Endothelial cell of umbilical vein (primary cell): ENCODE results near the gene LZTS2. TPM values are rescaled to one million over a fixed set of nuclear protein-coding genes. Genes with fewer than 3 reads are reported as not detected.

Experiments used
- BruUV-seq: library from RNA; stranded (reverse); fragments of 400-500 nt; replicated peaks from 2 replicates; lab custom pipeline; 2021; lab: Mats Ljungman, UMichigan
- CTCF ChIA-PET: fragments of 300-600, 350-600 bp; sonication (Branson Sonifier 250); formaldehyde crosslinking; loops from one replicate; lab custom pipeline; 2021; ENCODE audit warnings: antibody characterized with exemption, inconsistent platforms; lab: Charles Lee
- POLR2A ChIA-PET: fragments of 300-600, 350-600 bp; sonication (Branson Sonifier 250); formaldehyde crosslinking; loops from one replicate; lab custom pipeline; 2021; ENCODE audit warnings: antibody characterized with exemption, inconsistent platforms; lab: Charles Lee
- DNase-seq: peaks from one replicate; pipeline ENCODE4 v3.0.0-alpha.2; 2011; ENCODE audit warnings: low read depth, low spot score
- FAIRE-seq: peaks from 2 replicates; lab custom pipeline; 2011; peaks lifted over from hg19 to GRCh38; lab: Jason Lieb, UNC
- H2AFZ ChIP-seq: 2 replicates; pipeline ENCODE4 v1.6.0; 2012; ENCODE audit warnings: low read depth, low read length, control low read depth, inconsistent platforms
- H3K27ac ChIP-seq: 2 replicates; pipeline ENCODE4 v1.5.1; 2011; ENCODE audit warnings: low read depth, mild to moderate bottlenecking, control low read depth, low read length, moderate library complexity; ENCODE audit not compliant: insufficient read depth
- H3K27me3 ChIP-seq, 2 experiments: 2 replicates each; pipeline versions ENCODE4 v1.6.0 to v1.6.1; 2011; ENCODE audit warnings: low read length in 2 of 2, mixed read lengths in 1 of 2; ENCODE audit not compliant: control insufficient read depth in 2 of 2, insufficient read depth in 2 of 2
- H3K36me3 ChIP-seq, 2 experiments: 2 replicates in 1 of 2; 3 replicates in 1 of 2; pipeline ENCODE4 v1.5.1; 2011; ENCODE audit warnings: low read length in 2 of 2, mild to moderate bottlenecking in 1 of 2, moderate library complexity in 1 of 2; ENCODE audit not compliant: control insufficient read depth in 2 of 2, insufficient read depth in 2 of 2; ENCODE audit errors: extremely low read depth in 1 of 2
- H3K4me1 ChIP-seq: 3 replicates; pipeline ENCODE4 v1.5.1; 2011; ENCODE audit warnings: mild to moderate bottlenecking, low read length; ENCODE audit not compliant: control insufficient read depth, insufficient read depth; ENCODE audit errors: extremely low read depth
- H3K4me2 ChIP-seq: 2 replicates; pipeline ENCODE4 v1.6.1; 2011; ENCODE audit warnings: low read length, control low read depth, mixed read lengths; ENCODE audit not compliant: insufficient read depth
- H3K4me3 ChIP-seq, 3 experiments: fragments of 200-600 bp in 1 of 3; sonication (generic), shearing (Covaris generic) in 1 of 3; replicated peaks in 1 of 3; 2 replicates each; pipeline ENCODE4 v1.5.1; 2011 to 2016; ENCODE audit warnings: control low read depth in 3 of 3, low read length in 3 of 3, mild to moderate bottlenecking in 2 of 3, inconsistent platforms in 1 of 3, low read depth in 1 of 3, moderate library complexity in 1 of 3; ENCODE audit not compliant: insufficient read depth in 1 of 3
- H3K79me2 ChIP-seq: 2 replicates; pipeline ENCODE4 v1.6.0; 2012; ENCODE audit warnings: low read length, inconsistent platforms; ENCODE audit not compliant: control insufficient read depth, insufficient read depth
- H3K9ac ChIP-seq: replicated peaks from 2 replicates; pipeline ENCODE3; 2011; ENCODE audit warnings: low read length, control low read depth; ENCODE audit not compliant: insufficient read depth; ENCODE audit errors: extremely low read depth
- H3K9me1 ChIP-seq: replicated peaks from 3 replicates; pipeline ENCODE4 v1.6.0; 2011; ENCODE audit warnings: mild to moderate bottlenecking, low read length; ENCODE audit not compliant: control insufficient read depth, insufficient read depth; ENCODE audit errors: extremely low read depth
- H3K9me3 ChIP-seq: replicated peaks from 2 replicates; pipeline ENCODE4 v1.5.1; 2012; ENCODE audit warnings: low read length, inconsistent platforms; ENCODE audit not compliant: control insufficient read depth, insufficient read depth
- H4K20me1 ChIP-seq: replicated peaks from 2 replicates; pipeline ENCODE3; 2011; ENCODE audit warnings: mild to moderate bottlenecking, low read length; ENCODE audit not compliant: control insufficient read depth, insufficient read depth; ENCODE audit errors: extremely low read depth
- CTCF ChIP-seq, 2 donors: IDR thresholded peaks; 1 replicate in 1 of 2; 2 replicates in 1 of 2; pipeline ENCODE4 v1.5.1; 2011; ENCODE audit warnings: low read length in 2 of 2, mild to moderate bottlenecking in 2 of 2, moderate library complexity in 2 of 2, control low read depth in 1 of 2, inconsistent platforms in 1 of 2, low read depth in 1 of 2; ENCODE audit not compliant: insufficient read depth in 1 of 2; ENCODE audit errors: extremely low read depth in 1 of 2
- EZH2 ChIP-seq: IDR thresholded peaks from 2 replicates; pipeline ENCODE4 v1.6.1; 2012; ENCODE audit warnings: borderline replicate concordance, low read depth, mild to moderate bottlenecking, moderate library complexity, low read length, inconsistent platforms; ENCODE audit not compliant: severe bottlenecking
- FOS ChIP-seq: IDR thresholded peaks from 2 replicates; pipeline ENCODE4 v1.6.1; 2011; ENCODE audit warnings: mild to moderate bottlenecking, low read length, moderate library complexity, borderline replicate concordance; ENCODE audit not compliant: insufficient read depth
- GATA2 ChIP-seq: IDR thresholded peaks from 2 replicates; pipeline ENCODE4 v1.7.0; 2011; ENCODE audit warnings: low read depth, mild to moderate bottlenecking, moderate library complexity, mixed read lengths, low read length; ENCODE audit not compliant: insufficient read length, insufficient read depth
- JUN ChIP-seq: IDR thresholded peaks from 2 replicates; pipeline ENCODE4 v1.6.1; 2011; ENCODE audit warnings: borderline replicate concordance, low read depth; ENCODE audit not compliant: insufficient read length, insufficient read depth
- MAX ChIP-seq: IDR thresholded peaks from 2 replicates; pipeline ENCODE4 v1.6.1; 2011; ENCODE audit not compliant: insufficient read depth, insufficient read length
- MYC ChIP-seq: IDR thresholded peaks from one replicate; pipeline ENCODE4 v1.6.1; 2011; ENCODE audit warnings: mild to moderate bottlenecking, low read depth, low read length
- POLR2A ChIP-seq: IDR thresholded peaks from 2 replicates; pipeline ENCODE4 v1.6.1; 2012; ENCODE audit warnings: low read depth, mild to moderate bottlenecking, control low read depth, low read length
- POLR2AphosphoS5 ChIP-seq: IDR thresholded peaks from 2 replicates; pipeline ENCODE4 v1.6.1; 2012; ENCODE audit warnings: low read depth, mild to moderate bottlenecking, control low read depth, low read length, moderate library complexity; ENCODE audit not compliant: insufficient read depth
- dilution Hi-C: fragments of 300-500 bp; cut with MboI; formaldehyde crosslinking; loops from one replicate; pipeline ENCODE4 v1.15.0; 2019; ENCODE audit warnings: low sequenced_read_pairs; ENCODE audit not compliant: extremely low pct_ligation_motif_present
- intact Hi-C: fragments of 100-400 bp; cut with micrococcal nuclease; formaldehyde crosslinking; loops from one replicate; pipeline ENCODE4 v1.10.0; 2022
- polyA plus RNA-seq, 4 experiments: library from polyadenylated mRNA; depleted of rRNA in 3 of 4; stranded (reverse) in 3 of 4; unstranded in 1 of 4; fragments of >200 nt; gene quantifications; 2 replicates each; pipeline versions ENCODE4 v1.2.1 to v1.2.3, GENCODE V29; 2011 to 2012; ENCODE audit warnings: missing spikeins in 1 of 4
- total RNA-seq: library from RNA; stranded (reverse); gene quantifications from 2 replicates; pipeline ENCODE4 v1.2.3, GENCODE V29; 2021

The LZTS2 gene
- total and polyA plus RNA-seq, 2 donors (not counting 3 experiments of a cell fraction or from before 2014, with no cell fraction given): 70.8 to 79.5 TPM

GRCh38 chr10:101047268-101047667, 47.7 kb downstream of the LZTS2 start:
- no peaks in the 10 kb centered on the region for H3K9me3 ChIP-seq

More at GRCh38 chr10:101047268-101047667, 47.7 kb downstream of the LZTS2 start:
- dilution Hi-C loops: no loop called here
- TF ChIP-seq POLR2AphosphoS5: no peak
- TF ChIP-seq FOS: no peak
- no peak for TF ChIP-seq JUN
- no peak for TF ChIP-seq POLR2A
- no peak for TF ChIP-seq MYC
- no peak for TF ChIP-seq CTCF (IDR thresholded peaks at IDR 0.05; ENCODE audit: extremely low read depth in 1 of 2, insufficient read depth in 1 of 2, low read depth in 1 of 2, low read length in 2 of 2)
- no peak for TF ChIP-seq EZH2
- no peak for TF ChIP-seq GATA2
- no peak for TF ChIP-seq MAX
- Histone ChIP-seq H3K27me3 (peaks cover 39 to 40% of the 10 kb centered on the region in 2 experiments), H3K9ac (no peak overlapping the region), H2AFZ (no peak overlapping the region), H3K4me2 (no peak overlapping the region), H3K4me1 (peaks cover 9% of the 10 kb centered on the region), H3K27ac (no peak overlapping the region), H3K4me3 (no peak overlapping the region), H4K20me1 (no peaks in the 10 kb centered on the region), H3K79me2 (no peaks in the 10 kb centered on the region), H3K9me1 (no peaks in the 10 kb centered on the region), H3K36me3 (no peaks in the 10 kb centered on the region)
- CTCF ChIA-PET: interaction anchor here (0.8 to 9.9 kb wide), 5 partner anchors 16 to 95 kb away, joined by 3 to 290 read pairs (median 7); partner anchors contain the start of gene KAZALD1
- BruUV-seq: no TSS peak
- no peak for FAIRE-seq
- intact Hi-C loops: no loop called here
- POLR2A ChIA-PET: interaction anchor here (0.6 kb wide), 1 partner anchor 32 kb away, joined by 5 read pairs; no protein-coding TSS in a partner anchor
- DNase-seq: no peak
